A673 (cell line): ENCODE measurements around the gene MNAT1. TPM values are rescaled to one million over a fixed set of nuclear protein-coding genes. Genes with fewer than 3 reads are reported as not detected.
A peak's percentile ranks its signal among the peaks of the same experiment; 100 is the strongest.

Experiments
- BruUV-seq: library from RNA; stranded (reverse); fragments of 400-500 nt; replicated peaks from 2 replicates; lab custom pipeline; 2021; lab: Mats Ljungman, UMichigan
- CTCF ChIA-PET: fragments of 300-600 bp; sonication (Branson Sonifier 250); formaldehyde crosslinking; loops from one replicate; lab custom pipeline; 2022; ENCODE audit warnings: antibody characterized with exemption; lab: Charles Lee
- POLR2A ChIA-PET: fragments of 300-600 bp; sonication (Branson Sonifier 250); formaldehyde crosslinking; loops from one replicate; lab custom pipeline; 2022; ENCODE audit warnings: antibody characterized with exemption; ENCODE audit not compliant: low non-redundant PET; lab: Charles Lee
- DNase-seq: peaks from one replicate; pipeline ENCODE4 v3.0.0-alpha.2; 2015; ENCODE audit warnings: low spot score
- H3K27ac ChIP-seq: fragments of 200-600 bp; sonication (generic); 2 replicates; pipeline ENCODE4 v1.5.1; 2016; ENCODE audit warnings: mixed run types, low read depth, mild to moderate bottlenecking, mixed read lengths, antibody characterized with exemption, low read length; ENCODE audit not compliant: poor library complexity, severe bottlenecking
- H3K27me3 ChIP-seq: fragments of 200-600 bp; sonication (generic); replicated peaks from 2 replicates; pipeline ENCODE4 v1.6.1; 2017; ENCODE audit warnings: mixed run types, low read depth, mild to moderate bottlenecking, mixed read lengths, antibody characterized with exemption, low read length; ENCODE audit not compliant: insufficient read depth, poor library complexity
- H3K36me3 ChIP-seq: fragments of 200-600 bp; sonication (generic); 2 replicates; pipeline ENCODE4 v1.6.1; 2016; ENCODE audit warnings: mixed run types, mild to moderate bottlenecking, mixed read lengths, antibody characterized with exemption, low read length; ENCODE audit not compliant: insufficient read depth, poor library complexity, severe bottlenecking
- H3K4me1 ChIP-seq: fragments of 200-600 bp; sonication (generic); 2 replicates; pipeline ENCODE4 v1.6.1; 2017; ENCODE audit warnings: mixed run types, mild to moderate bottlenecking, mixed read lengths, antibody characterized with exemption, low read length; ENCODE audit not compliant: insufficient read depth, poor library complexity, severe bottlenecking
- H3K4me3 ChIP-seq: fragments of 200-600 bp; sonication (generic); 2 replicates; pipeline ENCODE4 v1.5.1; 2016; ENCODE audit warnings: low read depth, mixed run types, mild to moderate bottlenecking, mixed read lengths, low read length; ENCODE audit not compliant: poor library complexity, severe bottlenecking
- H3K9me3 ChIP-seq: fragments of 200-600 bp; sonication (generic); 2 replicates; pipeline ENCODE4 v1.6.1; 2016; ENCODE audit warnings: mixed run types, low read depth, mild to moderate bottlenecking, mixed read lengths, antibody characterized with exemption, low read length; ENCODE audit not compliant: poor library complexity, severe bottlenecking
- CTCF ChIP-seq: fragments of 300-800, 200-600 bp; sonication (generic); conservative IDR thresholded peaks from 2 replicates; pipeline ENCODE4 v1.5.1; 2017; ENCODE audit warnings: low read depth, mild to moderate bottlenecking, antibody characterized with exemption, low read length, moderate library complexity, mixed read lengths
- EZH2 ChIP-seq: fragments of 200-600 bp; sonication (generic); IDR thresholded peaks from 2 replicates; pipeline ENCODE4 v1.6.1; 2017; ENCODE audit warnings: borderline replicate concordance, low read depth, mild to moderate bottlenecking, mixed read lengths, antibody characterized with exemption, low read length; ENCODE audit not compliant: poor library complexity, severe bottlenecking
- intact Hi-C: fragments of 100-400 bp; cut with micrococcal nuclease; formaldehyde crosslinking; loops from one replicate; pipeline ENCODE4 v1.10.0; 2022; ENCODE audit not compliant: unreplicated experiment
- total RNA-seq: library from RNA; stranded (reverse); gene quantifications from 2 replicates; pipeline ENCODE4 v1.2.3, GENCODE V29; 2021

MNAT1 gene
- total RNA-seq, 1 experiment from 2014 or later = 70.9 TPM

- CTCF ChIA-PET = no interaction called here
- no peaks in the 10 kb centered on the region for H3K27me3 ChIP-seq
- H3K4me3 ChIP-seq = no peak overlapping the region
- H3K4me1 ChIP-seq = peaks cover 33% of the 10 kb centered on the region
- intact Hi-C loops = no loop called here
- DNase-seq = peak; percentile 64
- no peak for TF ChIP-seq CTCF
- no peak for TF ChIP-seq EZH2
- peak overlapping the region; percentile 71 for H3K27ac ChIP-seq
- no peaks in the 10 kb centered on the region for H3K36me3 ChIP-seq
- POLR2A ChIA-PET = no interaction called here
- BruUV-seq = no TSS peak
- no peaks in the 10 kb centered on the region for H3K9me3 ChIP-seq
Observed at GRCh38 chr14:60944204-60944603, 209.6 kb downstream of the MNAT1 start.

GRCh38 chr14:60945984-60946383 is 211.4 kb downstream of the MNAT1 start:
- H3K4me3 ChIP-seq = no peak overlapping the region
- no peak for DNase-seq
- H3K4me1 ChIP-seq = peaks cover 33% of the 10 kb centered on the region
- no TSS peak for BruUV-seq
- CTCF ChIA-PET = no interaction called here
- POLR2A ChIA-PET = no interaction called here
- intact Hi-C loops = no loop called here
- TF ChIP-seq EZH2 = no peak
- TF ChIP-seq CTCF = no peak
- H3K27ac ChIP-seq = no peak overlapping the region
- H3K27me3 ChIP-seq = no peaks in the 10 kb centered on the region
- no peaks in the 10 kb centered on the region for H3K36me3 ChIP-seq
- H3K9me3 ChIP-seq = no peaks in the 10 kb centered on the region

GRCh38 chr14:60946773-60947172 is 212.2 kb downstream of the MNAT1 start:
- no peak overlapping the region for H3K27ac ChIP-seq
- no TSS peak for BruUV-seq
- H3K9me3 ChIP-seq = no peaks in the 10 kb centered on the region
- H3K36me3 ChIP-seq = no peaks in the 10 kb centered on the region
- intact Hi-C loops = no loop called here
- H3K27me3 ChIP-seq = no peaks in the 10 kb centered on the region
- DNase-seq = no peak
- POLR2A ChIA-PET = no interaction called here
- H3K4me1 ChIP-seq = peaks cover 33% of the 10 kb centered on the region
- TF ChIP-seq CTCF (no peak), EZH2 (no peak)
- H3K4me3 ChIP-seq = no peak overlapping the region
- CTCF ChIA-PET = no interaction called here
